ENCODE results near the gene HNRNPA2B1. TPM values are rescaled to one million over a fixed set of nuclear protein-coding genes. Genes with fewer than 3 reads are reported as not detected.

HNRNPA2B1 gene
- total and polyA plus RNA-seq, 2 of the 4 experiments (the other 2 are of a cell fraction), result 49.3 to 515 TPM

DNA sequence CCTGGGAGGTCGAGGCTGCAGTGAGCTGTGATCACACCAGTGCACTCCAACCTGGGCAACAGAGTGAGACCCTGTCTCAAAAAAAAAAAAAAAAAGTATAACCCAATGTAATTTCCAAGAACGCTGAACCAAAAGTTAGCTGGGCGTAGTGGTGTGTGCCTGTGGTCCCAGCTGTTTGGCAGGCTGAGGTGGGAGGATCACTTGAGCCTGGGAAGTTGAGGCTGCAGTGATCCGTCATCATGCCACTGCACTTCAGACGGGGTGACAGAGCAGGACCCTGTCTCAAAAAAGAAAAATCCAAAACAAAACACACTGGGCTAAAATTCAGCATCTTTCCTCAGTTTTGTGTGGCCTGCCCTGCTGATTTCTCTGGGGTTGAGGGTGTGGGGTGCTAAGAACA lies 21.1 kb downstream of the HNRNPA2B1 start:
- intact Hi-C loops (cut with micrococcal nuclease), result no loop called here
- Histone ChIP-seq H2BK5ac (ENCODE audit: low read depth, low read length, poor library complexity, severe bottlenecking) (no peak overlapping the region), H3K4me1 (ENCODE audit: control insufficient read depth, insufficient read depth, low read length) (no peaks in the 10 kb centered on the region), H3K9me3 (ENCODE audit: control insufficient read depth, insufficient read depth, low read length) (no peaks in the 10 kb centered on the region), H3K18ac (ENCODE audit: low read depth, low read length) (no peak overlapping the region), H3K56ac (ENCODE audit: extremely low read depth, insufficient read depth, low read length) (no peak overlapping the region), H2AFZ (replicated peaks; ENCODE audit: low read length, poor library complexity) (no peak overlapping the region), H2AK9ac (replicated peaks; ENCODE audit: low read depth, low read length, poor library complexity) (no peak overlapping the region), H3K4me2 (ENCODE audit: low read depth, low read length) (no peak overlapping the region), H3K4me3 (ENCODE audit: insufficient read depth, low read depth, low read length) (no peak overlapping the region), H3K4ac (ENCODE audit: low read depth, low read length) (no peak overlapping the region), H2BK20ac (ENCODE audit: low read depth, low read length) (no peak overlapping the region), H3K27me3 (ENCODE audit: control insufficient read depth, insufficient read depth, low read length) (no peaks in the 10 kb centered on the region), H3K14ac (replicated peaks; ENCODE audit: low read depth, low read length) (no peak overlapping the region), H4K5ac (ENCODE audit: low read depth, low read length) (no peak overlapping the region), H4K8ac (ENCODE audit: low read depth in 2 of 2, low read length in 2 of 2) (no peak overlapping the region), H2BK120ac (ENCODE audit: low read depth, low read length) (no peak overlapping the region), H3K23ac (ENCODE audit: low read depth, low read length) (no peak overlapping the region), H4K20me1 (ENCODE audit: insufficient read depth, low read length) (peaks cover 13% of the 10 kb centered on the region), H3K36me3 (ENCODE audit: control insufficient read depth, insufficient read depth, low read length) (no peaks in the 10 kb centered on the region), H2BK15ac (ENCODE audit: low read depth, low read length) (no peak overlapping the region), H3K79me1 (ENCODE audit: low read depth in 1 of 2, low read length in 2 of 2) (no peaks in the 10 kb centered on the region), H4K91ac (ENCODE audit: insufficient read depth, low read depth, low read length) (no peak overlapping the region), H3K9me1 (ENCODE audit: insufficient read depth, low read length) (no peaks in the 10 kb centered on the region; the same call in 1 of the 2 replicates), H3K27ac (ENCODE audit: insufficient read depth, low read length) (no peak overlapping the region), H3K9ac (ENCODE audit: low read depth, low read length) (no peak overlapping the region), H2AK5ac (ENCODE audit: low read depth, low read length) (no peak overlapping the region)
- POLR2A ChIA-PET (ENCODE audit: unreplicated experiment), result no interaction called here
- in situ Hi-C loops (cut with MboI; ENCODE audit: low sequenced_read_pairs), result no loop called here
- CTCF ChIA-PET, result no interaction called here
- DNase-seq (no peak), ATAC-seq (ENCODE audit: low read depth) (no peak)
- dilution Hi-C loops (cut with HindIII; ENCODE audit: low sequenced_read_pairs, unreplicated experiment), result no loop called here
- BruUV-seq (replicated peaks), result no TSS peak
- no CpG with 5 or more reads among the region's 5 CpGs for WGBS, 2 experiments (ENCODE audit: extremely low coverage in 2 of 2, insufficient read length in 1 of 2)
- no peak for TF ChIP-seq RCOR1 (IDR thresholded peaks at IDR 0.05; ENCODE audit: insufficient replicate concordance, low read length)
- TF ChIP-seq NFE2L2 (IDR thresholded peaks at IDR 0.05; ENCODE audit: low read depth, low read length), result no peak
- TF ChIP-seq MAZ (IDR thresholded peaks at IDR 0.05; ENCODE audit: borderline replicate concordance, low read depth, low read length), result no peak
- no peak for TF ChIP-seq POLR2A (IDR thresholded peaks at IDR 0.05; ENCODE audit: low read depth, low read length)
- TF ChIP-seq CEBPB (IDR thresholded peaks at IDR 0.05; ENCODE audit: low read depth, low read length), result no peak
- TF ChIP-seq, protein P1, sequence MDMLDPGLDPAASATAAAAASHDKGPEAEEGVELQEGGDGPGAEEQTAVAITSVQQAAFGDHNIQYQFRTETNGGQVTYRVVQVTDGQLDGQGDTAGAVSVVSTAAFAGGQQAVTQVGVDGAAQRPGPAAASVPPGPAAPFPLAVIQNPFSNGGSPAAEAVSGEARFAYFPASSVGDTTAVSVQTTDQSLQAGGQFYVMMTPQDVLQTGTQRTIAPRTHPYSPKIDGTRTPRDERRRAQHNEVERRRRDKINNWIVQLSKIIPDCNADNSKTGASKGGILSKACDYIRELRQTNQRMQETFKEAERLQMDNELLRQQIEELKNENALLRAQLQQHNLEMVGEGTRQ (IDR thresholded peaks at IDR 0.05; ENCODE audit: low read depth, low read length), result no peak
- TF ChIP-seq FOS (IDR thresholded peaks at IDR 0.05; ENCODE audit: low read depth, low read length), result no peak
- no peak for TF ChIP-seq BHLHE40 (IDR thresholded peaks at IDR 0.05; ENCODE audit: low read depth, low read length)
- TF ChIP-seq, protein P2, sequence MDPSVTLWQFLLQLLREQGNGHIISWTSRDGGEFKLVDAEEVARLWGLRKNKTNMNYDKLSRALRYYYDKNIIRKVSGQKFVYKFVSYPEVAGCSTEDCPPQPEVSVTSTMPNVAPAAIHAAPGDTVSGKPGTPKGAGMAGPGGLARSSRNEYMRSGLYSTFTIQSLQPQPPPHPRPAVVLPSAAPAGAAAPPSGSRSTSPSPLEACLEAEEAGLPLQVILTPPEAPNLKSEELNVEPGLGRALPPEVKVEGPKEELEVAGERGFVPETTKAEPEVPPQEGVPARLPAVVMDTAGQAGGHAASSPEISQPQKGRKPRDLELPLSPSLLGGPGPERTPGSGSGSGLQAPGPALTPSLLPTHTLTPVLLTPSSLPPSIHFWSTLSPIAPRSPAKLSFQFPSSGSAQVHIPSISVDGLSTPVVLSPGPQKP (IDR thresholded peaks at IDR 0.05; ENCODE audit: borderline replicate concordance, low read depth, low read length), result no peak
- TF ChIP-seq SMC3 (IDR thresholded peaks at IDR 0.05; ENCODE audit: low read depth, low read length), result no peak
- TF ChIP-seq, protein P3, sequence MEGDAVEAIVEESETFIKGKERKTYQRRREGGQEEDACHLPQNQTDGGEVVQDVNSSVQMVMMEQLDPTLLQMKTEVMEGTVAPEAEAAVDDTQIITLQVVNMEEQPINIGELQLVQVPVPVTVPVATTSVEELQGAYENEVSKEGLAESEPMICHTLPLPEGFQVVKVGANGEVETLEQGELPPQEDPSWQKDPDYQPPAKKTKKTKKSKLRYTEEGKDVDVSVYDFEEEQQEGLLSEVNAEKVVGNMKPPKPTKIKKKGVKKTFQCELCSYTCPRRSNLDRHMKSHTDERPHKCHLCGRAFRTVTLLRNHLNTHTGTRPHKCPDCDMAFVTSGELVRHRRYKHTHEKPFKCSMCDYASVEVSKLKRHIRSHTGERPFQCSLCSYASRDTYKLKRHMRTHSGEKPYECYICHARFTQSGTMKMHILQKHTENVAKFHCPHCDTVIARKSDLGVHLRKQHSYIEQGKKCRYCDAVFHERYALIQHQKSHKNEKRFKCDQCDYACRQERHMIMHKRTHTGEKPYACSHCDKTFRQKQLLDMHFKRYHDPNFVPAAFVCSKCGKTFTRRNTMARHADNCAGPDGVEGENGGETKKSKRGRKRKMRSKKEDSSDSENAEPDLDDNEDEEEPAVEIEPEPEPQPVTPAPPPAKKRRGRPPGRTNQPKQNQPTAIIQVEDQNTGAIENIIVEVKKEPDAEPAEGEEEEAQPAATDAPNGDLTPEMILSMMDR (conservative IDR thresholded peaks at IDR 0.05; ENCODE audit: low read depth, low read length), result no peak
- TF ChIP-seq RFX5 (IDR thresholded peaks at IDR 0.05; ENCODE audit: low read depth, low read length), result no peak
- no peak for TF ChIP-seq MXI1 (IDR thresholded peaks at IDR 0.05; ENCODE audit: borderline replicate concordance, low read depth, low read length)
- TF ChIP-seq RAD21 (IDR thresholded peaks at IDR 0.05; ENCODE audit: low read length), result no peak

All from IMR-90 (cell line).